Gastroesophageal sphincter (tissue), 4 donors: Measurements from ENCODE around the gene DEDD. TPM values are rescaled to one million over a fixed set of nuclear protein-coding genes. Genes with fewer than 3 reads are reported as not detected.

Experiments used
- ATAC-seq: fragments of 150-250 bp; one replicate; pipeline ENCODE4 v1.9.1; 2016; ENCODE audit warnings: mild to moderate bottlenecking, moderate library complexity
- H3K27ac ChIP-seq, 4 donors: fragments of 200-600 bp; sonication (generic) in 3 of 4; 1 replicate in 3 of 4; 2 replicates in 1 of 4; pipeline ENCODE4 v1.5.1; 2016 to 2019
- H3K27me3 ChIP-seq: fragments of 200-600 bp; sonication (generic); one replicate; pipeline ENCODE4 v1.5.1; 2019
- H3K36me3 ChIP-seq, 2 donors: fragments of 200-600 bp; sonication (generic); one replicate each; pipeline ENCODE4 v1.5.1; 2019; ENCODE audit warnings: control low read depth in 1 of 2
- H3K4me1 ChIP-seq, 3 donors: fragments of 200-600 bp; sonication (generic); 1 replicate in 2 of 3; 2 replicates in 1 of 3; pipeline ENCODE4 v1.5.1; 2016 to 2019; ENCODE audit warnings: control low read depth in 2 of 3
- H3K4me3 ChIP-seq, 2 donors: fragments of 200-600 bp; sonication (generic); one replicate each; pipeline ENCODE4 v1.5.1; 2019; ENCODE audit warnings: mild to moderate bottlenecking in 1 of 2, moderate library complexity in 1 of 2
- H3K9me3 ChIP-seq, 3 donors: fragments of 200-600 bp; sonication (generic); one replicate each; pipeline ENCODE4 v1.5.1; 2017 to 2019; ENCODE audit warnings: control low read depth in 2 of 3
- CTCF ChIP-seq, 4 experiments: fragments of 200-600 bp in 2 of 4; fragments of 450-650 bp in 2 of 4; sonication (generic) in 1 of 4; IDR thresholded peaks; one replicate each; pipeline ENCODE4 v1.5.1; 2017 to 2019; ENCODE audit warnings: antibody characterized with exemption in 4 of 4, mild to moderate bottlenecking in 2 of 4, moderate library complexity in 2 of 4
- EP300 ChIP-seq: sonication (generic); formaldehyde crosslinking; IDR thresholded peaks from one replicate; pipeline ENCODE4 v1.6.1; 2017; ENCODE audit warnings: antibody characterized with exemption, mild to moderate bottlenecking
- POLR2A ChIP-seq, 2 donors: fragments of 450-650 bp; IDR thresholded peaks; one replicate each; pipeline ENCODE4 v1.6.1; 2017; ENCODE audit warnings: antibody characterized with exemption in 2 of 2, mild to moderate bottlenecking in 2 of 2, moderate library complexity in 1 of 2
- POLR2AphosphoS5 ChIP-seq: sonication (generic); formaldehyde crosslinking; IDR thresholded peaks from one replicate; pipeline ENCODE4 v1.6.1; 2017; ENCODE audit warnings: antibody characterized with exemption
- WGBS, 2 donors: methylation state at CpG; one replicate each; pipeline ENCODE4 v1.1.5; 2018; ENCODE audit warnings: low coverage in 1 of 2; 5-methylcytosine and 5-hydroxymethylcytosine counted together
- total RNA-seq, 4 donors: library from RNA; depleted of rRNA; stranded (reverse); fragments of >200 nt; gene quantifications; one replicate each; pipeline ENCODE4 v1.1.0, GENCODE V29; 2016

DEDD gene
- total RNA-seq, 4 donors from 2014 or later = 34.2 to 54.4 (median 41.7) TPM

GRCh38 chr1:161133220-161133740 is 813 bp upstream of the DEDD start:
- no peak for ATAC-seq
- peak overlapping the region; percentile 55 to 76 for H3K4me3 ChIP-seq
- peak overlapping the region; percentile 76 to 98 (median 95) for H3K27ac ChIP-seq
- no peak for TF ChIP-seq CTCF (IDR thresholded peaks at IDR 0.05)
- TF ChIP-seq POLR2AphosphoS5 = no peak
- TF ChIP-seq POLR2A (IDR thresholded peaks at IDR 0.05) = no peak
- no peak for TF ChIP-seq EP300
- H3K9me3 ChIP-seq = no peaks in the 10 kb centered on the region
- peaks cover 5 to 56% (median 19%) of the 10 kb centered on the region in 3 donors for H3K4me1 ChIP-seq
- H3K36me3 ChIP-seq = peaks cover 0 to 17% of the 10 kb centered on the region in 2 donors
- H3K27me3 ChIP-seq = no peaks in the 10 kb centered on the region
- 3% methylated on average over 10 to 11 of the region's 11 CpGs for WGBS, 2 donors

DNA sequence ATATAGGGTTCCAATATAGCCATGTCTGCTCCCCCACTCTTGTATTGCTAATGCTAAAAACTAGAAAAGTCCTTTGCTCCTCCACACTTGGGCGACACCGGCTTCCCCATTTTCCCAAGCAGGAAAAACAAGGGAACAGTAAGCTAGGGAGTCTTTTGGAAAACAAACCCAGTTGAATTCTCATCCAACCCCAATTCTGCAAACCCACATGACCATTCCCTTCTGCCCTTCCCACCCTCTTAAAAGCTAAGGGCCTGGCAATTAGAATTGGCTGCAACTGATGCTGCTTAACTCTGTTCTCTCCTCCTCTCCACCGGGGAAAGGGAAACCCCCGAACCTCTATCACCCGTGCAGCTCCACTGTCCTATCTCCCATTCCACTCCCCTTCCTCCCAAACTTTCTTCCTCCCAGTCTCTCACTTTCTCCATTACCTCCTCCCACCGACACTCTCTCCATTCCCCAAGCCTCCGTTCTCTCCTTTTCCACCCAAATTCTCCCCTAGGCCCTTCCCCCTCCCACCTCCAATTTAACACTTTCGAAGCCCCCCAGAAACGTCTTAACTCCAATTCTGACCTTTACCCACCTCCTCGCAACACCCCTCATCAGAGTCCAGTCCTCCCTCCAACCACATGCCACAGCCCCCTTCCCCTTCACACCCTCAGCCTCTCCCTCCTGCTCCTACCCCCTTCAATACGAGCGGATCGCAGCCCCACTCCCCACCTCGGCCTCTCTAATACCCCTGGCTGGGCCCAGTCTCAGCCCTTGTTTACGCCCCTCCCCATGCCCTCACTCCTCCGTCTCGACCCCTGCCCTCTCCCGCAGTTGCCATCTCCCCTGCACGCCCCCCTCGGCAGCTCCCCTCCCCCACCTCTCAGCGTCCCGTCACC is 701 bp downstream of the DEDD start:
- H3K4me3 ChIP-seq = peak overlapping the region; percentile 55 to 76
- H3K27ac ChIP-seq = peak overlapping the region; percentile 76 to 98 (median 95)
- peak; percentile 0 for ATAC-seq
- peaks cover 0 to 27% of the 10 kb centered on the region in 2 donors for H3K36me3 ChIP-seq
- WGBS, 2 donors = 1 to 2% methylated on average over 13 to 18 of the region's 22 CpGs
- peaks cover 5 to 65% (median 25%) of the 10 kb centered on the region in 3 donors for H3K4me1 ChIP-seq
- TF ChIP-seq POLR2AphosphoS5 (no peak), CTCF (IDR thresholded peaks at IDR 0.05) (no peak), EP300 (no peak)
- H3K27me3 ChIP-seq = no peaks in the 10 kb centered on the region
- H3K9me3 ChIP-seq = no peaks in the 10 kb centered on the region

DNA sequence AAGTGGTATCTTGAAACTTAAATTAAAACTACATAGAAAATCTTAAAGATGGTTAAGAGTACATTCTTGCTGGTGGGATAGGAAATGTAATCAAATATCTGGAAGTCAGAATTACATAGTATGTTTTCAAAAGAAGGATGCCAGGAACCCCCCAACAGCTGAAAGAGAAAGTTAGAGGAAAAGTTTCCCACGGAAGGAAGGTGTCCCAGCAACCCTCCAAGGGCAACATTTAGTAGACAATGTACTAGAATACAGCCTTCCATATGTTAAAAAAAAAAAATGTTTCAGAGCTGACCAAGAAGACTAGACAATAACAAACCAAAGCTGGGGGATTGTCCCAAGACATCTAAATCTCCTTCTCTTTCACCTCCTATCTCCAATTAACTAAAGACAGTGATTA is 2.2 kb downstream of the DEDD start:
- no peak for ATAC-seq
- TF ChIP-seq POLR2A (IDR thresholded peaks at IDR 0.05) (no peak), EP300 (no peak), CTCF (IDR thresholded peaks at IDR 0.05) (no peak), POLR2AphosphoS5 (no peak)
- WGBS, 2 donors = 38 to 44% methylated on average over 1 of the region's 1 CpG
- Histone ChIP-seq H3K9me3 (no peaks in the 10 kb centered on the region), H3K4me3 (no peak overlapping the region), H3K27ac (no peak overlapping the region), H3K4me1 (peaks cover 5 to 70% (median 25%) of the 10 kb centered on the region in 3 donors), H3K27me3 (no peaks in the 10 kb centered on the region), H3K36me3 (peaks cover 0 to 41% of the 10 kb centered on the region in 2 donors)

GRCh38 chr1:161128591-161129420 is 3.7 kb downstream of the DEDD start:
- Histone ChIP-seq H3K4me1 (peaks cover 2 to 67% (median 20%) of the 10 kb centered on the region in 3 donors), H3K9me3 (no peaks in the 10 kb centered on the region), H3K27ac (no peak overlapping the region), H3K36me3 (peaks cover 0 to 56% of the 10 kb centered on the region in 2 donors), H3K4me3 (no peak overlapping the region), H3K27me3 (no peaks in the 10 kb centered on the region)
- TF ChIP-seq CTCF (IDR thresholded peaks at IDR 0.05) (no peak), POLR2A (IDR thresholded peaks at IDR 0.05) (no peak), POLR2AphosphoS5 (no peak), EP300 (no peak)
- WGBS, 2 donors = 89 to 94% methylated on average over 2 of the region's 4 CpGs
- ATAC-seq = no peak
